CD4-positive, alpha-beta T cell treated with Interleukin-17A for 1 hour (primary cell): Measurements from ENCODE around the gene NCK2.
"Not testable (repeated sequence)": the region's sequence is repeated elsewhere in the genome, so short reads cannot be mapped to it uniquely, and the experiment has no call there.

Experiments
- DNase-seq: peaks from one replicate; pipeline ENCODE4 v3.0.0-alpha.2; 2020

Gene NCK2

DNA sequence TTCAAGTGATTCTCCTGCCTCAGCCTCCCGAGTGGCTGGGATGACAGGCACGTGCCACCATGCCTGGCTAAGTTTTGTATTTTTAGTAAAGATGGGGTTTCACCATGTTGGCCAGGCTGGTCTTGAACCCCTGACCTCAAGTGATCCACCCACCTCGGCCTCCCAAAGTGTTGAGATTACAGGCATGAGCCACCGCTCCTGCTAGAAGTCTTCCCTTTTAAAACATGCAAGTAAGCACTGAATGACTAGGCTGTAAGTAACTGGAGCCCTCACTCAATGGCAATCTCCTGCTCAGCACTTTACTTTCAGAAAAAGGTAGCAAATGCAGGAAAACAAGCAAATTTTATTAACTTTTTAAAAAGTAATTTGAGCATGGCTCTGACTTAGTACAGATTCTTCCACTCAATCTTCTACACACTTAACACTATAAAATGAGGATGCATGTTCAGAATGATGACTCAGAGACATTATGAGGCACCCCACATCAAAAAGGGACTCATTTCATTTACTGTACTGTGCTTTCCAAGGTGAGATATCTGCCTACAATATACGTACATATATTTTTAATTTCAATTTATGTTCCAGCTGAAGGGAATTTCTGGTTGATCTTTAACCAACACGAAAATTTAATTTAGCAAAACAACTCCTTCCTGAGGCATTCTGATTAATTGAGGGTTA lies 6.6 kb upstream of the NCK2 start:
- DNase-seq: peak; percentile 71

DNA sequence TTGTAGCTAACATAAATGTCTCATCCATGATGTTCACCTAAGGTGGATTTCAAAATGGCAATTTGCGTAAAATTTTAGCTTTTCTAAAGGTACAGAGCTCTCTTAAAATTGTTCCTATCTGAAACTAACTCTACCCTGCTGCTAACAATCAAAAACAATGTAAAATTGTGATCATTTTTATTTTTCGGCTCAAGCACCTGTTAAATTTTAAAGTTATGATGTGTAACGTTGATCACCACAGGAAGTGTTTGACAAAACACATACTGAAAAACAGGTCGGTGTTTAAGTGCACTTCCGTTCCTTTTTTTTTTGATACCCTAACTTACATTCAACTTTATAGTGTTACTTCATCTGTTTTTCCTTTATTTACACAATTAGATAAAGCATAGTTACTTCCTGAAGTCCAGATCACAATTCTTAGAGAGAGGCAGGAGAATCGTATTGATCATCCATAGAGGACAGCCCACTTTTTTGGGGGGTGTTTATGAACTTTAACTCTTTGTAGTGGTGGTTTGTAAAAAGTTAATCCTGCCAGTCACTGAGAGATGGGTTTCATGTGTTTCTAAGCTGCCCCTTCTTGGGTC lies 6.0 kb upstream of the NCK2 start:
- peak; percentile 62 for DNase-seq

DNA sequence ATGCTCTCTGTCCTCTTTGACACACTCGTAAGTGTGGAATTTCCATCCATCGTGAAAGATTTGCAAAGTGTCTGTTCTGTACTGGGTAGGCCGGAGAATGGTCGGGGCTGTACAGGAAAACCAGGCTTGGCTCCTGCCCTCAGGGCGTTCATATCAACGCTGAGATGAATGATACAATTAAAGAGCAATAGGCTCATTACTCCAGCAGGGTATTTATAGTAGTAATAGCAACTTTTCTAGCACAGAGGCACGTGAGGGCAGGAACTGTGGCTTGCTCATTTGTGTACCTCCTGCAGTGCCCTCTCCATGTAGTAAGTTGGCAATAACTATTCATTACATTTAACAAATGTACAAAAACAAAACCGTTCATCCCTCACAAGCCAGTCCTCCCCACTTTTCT lies 5.3 kb upstream of the NCK2 start:
- DNase-seq: peak; percentile 47

DNA sequence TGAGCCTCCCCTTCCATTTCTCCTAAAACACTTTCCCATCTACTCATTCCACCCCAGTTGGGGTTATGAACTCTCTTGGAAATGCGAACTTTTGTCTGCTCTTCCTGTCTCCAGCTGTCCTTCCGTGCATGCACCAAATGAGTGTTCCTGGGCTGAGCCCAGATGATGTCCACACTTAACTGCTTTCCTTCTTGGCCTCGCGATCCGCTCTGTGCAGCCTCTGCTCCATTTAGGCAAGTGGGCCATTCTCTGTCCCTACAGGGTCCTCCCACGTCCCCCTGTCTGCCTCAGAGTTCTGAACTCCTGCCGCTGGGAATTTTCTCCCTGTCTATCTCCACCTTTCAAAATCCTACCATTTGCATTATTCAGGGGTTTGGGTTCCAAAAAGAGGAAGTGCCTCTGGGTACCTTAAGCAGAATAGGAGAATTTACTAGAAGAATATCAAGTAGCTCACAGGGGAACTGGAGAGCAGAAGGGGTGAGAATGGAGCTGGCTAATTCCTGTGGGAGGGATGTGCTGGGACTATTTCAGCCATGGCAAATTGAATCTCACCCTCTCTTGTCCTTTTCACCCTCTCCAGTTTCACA lies 4.7 kb upstream of the NCK2 start:
- no peak for DNase-seq

DNA sequence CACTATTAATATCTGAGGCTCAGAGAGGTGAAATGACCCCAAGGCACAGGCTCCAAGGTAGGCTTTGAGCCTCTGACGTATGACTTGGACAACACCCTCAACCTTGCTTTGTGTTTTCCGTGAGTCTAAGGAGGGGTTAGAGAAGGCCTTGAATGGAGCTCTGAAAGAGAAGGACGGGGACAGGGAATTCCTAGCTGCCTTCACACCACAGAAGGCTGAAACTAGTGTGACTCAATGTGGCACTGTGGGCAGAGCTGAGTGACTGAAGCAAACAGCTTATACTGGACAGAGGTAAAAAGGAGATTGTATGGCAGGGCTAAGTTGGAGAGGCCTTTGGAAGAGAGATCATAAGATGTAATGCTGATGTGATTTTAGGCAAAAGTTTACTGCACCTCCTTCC lies 3.5 kb upstream of the NCK2 start:
- DNase-seq: no peak

DNA sequence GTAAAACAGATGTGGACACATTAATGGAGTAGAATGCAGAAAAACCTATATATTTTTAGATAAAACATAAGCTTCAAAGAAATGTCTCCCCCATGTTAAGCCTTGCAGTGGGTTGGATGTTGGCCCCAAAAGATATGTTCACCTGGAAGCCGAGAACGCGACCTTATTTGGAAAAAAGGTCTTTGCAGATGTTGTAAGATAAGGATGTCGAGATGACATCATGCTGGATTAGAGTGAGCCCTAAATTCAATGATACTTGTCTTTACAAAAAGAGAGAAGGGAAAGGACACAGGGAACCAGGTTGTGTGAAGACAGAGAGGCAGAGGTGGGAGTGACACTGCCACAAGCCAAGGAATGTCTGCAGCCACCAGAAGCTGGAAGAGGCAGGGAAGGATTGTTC lies 3.1 kb upstream of the NCK2 start:
- DNase-seq: no peak

DNA sequence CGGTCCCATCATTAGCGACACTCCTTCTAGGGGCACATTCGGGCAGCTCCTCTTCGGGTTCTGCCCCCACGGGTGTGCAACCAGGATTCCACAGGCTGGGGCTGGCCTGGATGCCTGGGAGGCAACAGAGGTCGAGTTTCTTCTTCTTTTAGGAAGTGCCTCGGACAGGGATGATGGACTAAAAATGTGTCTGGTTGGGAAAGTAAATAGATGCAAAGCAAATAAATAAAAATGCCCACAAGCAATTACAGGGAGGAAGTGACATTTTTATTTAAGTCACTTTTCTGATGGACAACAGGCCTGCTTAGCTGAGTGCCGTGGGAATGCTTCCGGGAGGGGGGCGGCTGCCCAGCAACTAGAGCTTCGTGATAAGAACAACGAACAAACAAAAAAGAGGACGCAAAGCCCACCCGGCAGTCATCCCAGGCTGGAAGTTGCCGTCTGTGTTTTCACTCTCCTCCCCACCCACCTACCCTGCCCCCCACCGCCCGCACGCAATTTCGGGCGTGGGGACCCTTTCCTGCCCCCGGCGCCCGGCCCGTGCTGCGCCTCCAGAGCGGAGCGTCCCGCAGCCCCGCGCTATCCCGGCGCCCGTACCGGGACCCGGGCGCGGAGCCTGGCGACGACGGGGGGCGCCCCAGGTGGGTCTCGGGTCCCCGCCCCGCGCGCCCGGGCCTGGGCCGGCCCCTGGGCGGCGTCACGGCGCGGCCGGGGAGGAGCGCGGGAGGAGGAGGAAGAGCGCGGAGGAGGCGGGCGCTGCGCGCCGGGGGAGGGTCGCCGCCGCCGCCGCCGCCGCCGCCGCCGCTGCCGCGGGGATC lies 412 bp upstream of the NCK2 start:
- peak; percentile 65 for DNase-seq

DNA sequence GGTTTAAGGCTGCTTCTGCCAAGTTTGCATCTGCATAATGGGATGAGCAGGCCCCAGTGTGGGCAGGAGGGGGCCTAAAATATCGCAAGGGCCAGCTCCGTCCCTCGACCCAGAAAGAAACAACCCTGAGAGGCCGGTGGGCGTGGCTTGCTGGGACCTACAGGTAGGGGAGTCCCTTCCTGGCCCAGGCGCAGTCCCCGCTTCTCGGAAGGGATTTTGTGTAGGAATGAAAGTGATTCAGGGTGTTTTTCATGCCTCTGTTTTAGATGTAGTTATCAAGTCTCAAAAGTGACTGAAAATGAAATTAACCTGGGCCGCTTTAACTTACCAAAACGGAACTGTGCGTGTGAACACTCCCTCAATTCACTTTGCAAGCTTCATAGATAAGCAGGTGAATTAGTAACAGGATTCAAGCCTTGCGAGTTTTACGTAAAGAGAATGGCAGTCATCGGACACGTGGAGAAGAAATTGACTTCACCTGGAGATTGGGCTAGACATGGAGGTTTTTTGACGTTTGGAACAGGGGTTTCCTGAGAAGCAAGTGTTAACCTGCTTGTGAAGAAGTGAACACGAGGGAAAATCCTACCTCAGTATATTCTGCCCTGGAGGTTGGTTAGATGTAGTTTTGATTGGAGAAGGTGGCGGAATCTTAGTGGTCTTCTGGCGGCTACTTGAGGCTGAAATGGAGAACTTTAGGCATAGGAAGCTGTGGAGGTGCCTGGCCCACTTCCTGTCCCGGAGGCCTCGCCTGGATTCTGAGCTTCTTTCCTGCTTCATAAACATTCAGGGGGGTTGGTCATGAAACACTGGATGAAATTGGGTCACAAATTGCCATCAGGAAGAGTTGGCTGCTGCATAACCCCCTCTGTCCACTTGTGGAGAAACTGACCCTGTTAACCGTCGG lies 1.7 kb downstream of the NCK2 start:
- DNase-seq: peak; percentile 76

DNA sequence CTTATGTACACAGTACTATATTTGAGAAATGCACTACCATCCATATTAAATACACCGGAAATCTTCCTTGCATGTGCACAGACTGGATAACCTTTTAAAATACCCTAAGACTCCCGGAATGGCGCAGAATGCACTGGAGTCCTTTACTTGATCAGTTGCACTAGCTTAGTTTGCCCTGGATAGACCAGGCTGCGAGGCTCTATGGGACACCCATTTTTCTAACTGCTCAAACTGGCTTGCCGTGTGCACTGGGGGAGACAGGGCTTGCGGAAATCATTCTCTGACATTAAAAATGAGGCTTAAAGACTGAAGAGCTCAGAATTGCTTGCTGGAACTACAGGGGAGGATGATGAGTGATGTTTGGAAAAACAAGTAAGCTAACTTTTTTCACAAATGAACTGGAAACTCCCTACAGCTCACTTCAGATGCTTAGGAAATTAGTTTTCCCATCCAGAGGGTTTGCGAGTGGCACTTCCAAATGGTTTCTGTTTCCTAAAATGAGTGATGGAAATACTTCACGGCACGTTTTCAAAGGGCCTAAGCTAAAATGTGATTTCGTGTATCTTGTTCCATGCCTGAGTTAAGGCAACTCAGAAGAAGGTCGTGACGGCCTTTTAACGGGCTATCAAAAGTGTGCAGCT lies 2.7 kb downstream of the NCK2 start:
- no peak for DNase-seq

DNA sequence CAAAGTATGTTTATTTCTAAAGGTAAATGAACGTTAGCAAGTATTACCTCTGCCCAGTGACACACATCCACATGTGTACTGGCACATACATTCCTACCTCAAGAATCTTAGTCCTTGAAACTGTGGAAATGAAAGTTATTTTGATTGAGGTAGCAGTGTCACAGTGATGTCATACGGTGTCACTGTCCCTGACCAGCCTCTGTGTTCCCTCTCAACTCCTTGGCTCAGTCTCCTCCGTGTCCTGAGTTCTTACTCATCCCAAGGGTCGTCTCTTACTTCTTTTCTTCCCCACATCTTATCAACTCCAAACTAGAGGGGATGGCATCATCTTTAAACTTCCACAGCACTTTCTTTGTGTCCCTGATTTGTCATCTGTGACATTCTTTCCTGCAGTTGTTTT lies 3.3 kb downstream of the NCK2 start:
- DNase-seq: peak; percentile 56

DNA sequence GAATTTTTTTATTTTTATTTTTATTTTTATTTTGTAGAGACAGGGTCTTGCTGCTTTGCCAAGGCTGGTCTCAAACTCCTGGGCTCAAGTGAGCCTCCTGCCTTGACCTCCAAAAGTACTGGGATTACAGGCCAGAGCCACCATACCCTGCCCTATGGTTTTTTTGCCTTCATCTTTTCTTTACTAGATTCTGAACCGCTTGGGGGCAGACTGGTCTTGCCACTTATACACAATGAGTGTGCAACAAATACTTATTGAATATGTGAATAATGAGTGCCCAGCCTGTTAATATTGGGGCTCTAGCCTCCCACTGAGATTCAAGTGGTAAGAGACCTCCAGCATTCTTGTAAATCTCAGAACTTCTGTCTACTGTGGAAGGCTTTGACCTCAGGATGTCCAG lies 3.9 kb downstream of the NCK2 start:
- peak; percentile 63 for DNase-seq

DNA sequence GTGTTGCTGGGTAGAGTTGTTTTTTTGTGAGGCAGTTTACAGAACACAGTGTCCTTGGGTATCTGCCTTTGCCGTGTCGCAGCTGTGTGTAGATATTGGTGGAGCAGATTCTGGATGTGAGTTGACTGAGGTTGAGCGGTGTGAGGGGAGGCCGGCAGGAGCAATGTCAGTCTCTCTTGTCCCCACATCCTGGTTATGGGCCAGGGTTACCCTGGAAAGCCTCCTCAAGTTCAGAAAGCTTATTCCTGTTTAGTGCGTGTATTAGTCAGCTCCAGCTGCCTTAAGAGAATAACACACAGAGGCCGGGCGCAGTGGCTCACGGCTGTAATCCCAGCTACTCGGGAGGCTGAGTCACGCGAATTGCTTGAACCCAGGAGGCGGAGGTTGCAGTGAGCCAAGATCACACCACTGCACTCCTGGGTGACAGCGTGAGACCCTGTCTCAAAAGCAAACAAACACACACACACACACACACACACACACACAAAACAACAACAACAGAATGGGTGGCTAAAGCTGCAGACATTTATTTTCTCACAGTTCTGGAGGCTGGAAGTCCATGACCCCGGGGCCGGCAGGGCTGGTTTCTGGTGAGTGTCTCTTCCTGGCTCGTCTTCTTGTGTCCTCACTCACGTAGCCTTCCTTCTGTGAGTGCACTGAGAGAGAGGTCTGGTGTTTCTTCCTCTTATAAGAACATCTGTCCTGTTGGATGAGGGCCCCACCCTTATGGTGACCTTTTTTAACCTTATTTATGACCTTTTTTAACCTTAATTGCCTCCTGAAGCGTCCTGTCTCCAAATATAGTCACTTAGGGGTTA lies 5.1 kb downstream of the NCK2 start:
- DNase-seq: peak; percentile 52

DNA sequence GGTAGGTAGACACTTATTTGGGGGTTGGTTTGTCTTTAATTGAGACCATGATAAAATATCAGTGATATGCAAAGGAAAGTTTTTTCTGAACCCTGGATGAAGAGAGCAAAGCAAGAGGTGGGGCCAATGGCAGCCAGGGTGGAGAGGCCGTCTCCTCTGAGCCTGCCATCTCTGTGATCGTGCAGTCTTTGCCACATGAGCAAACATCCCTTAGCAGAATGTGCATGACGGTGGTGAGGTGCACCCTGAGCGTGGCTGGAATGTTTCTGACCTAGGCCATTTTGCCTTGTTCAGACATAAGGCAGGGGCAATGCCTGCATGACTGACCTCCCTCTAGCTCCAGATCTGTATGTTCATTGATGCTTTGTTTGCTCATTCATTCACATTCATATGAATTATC lies 6.0 kb downstream of the NCK2 start:
- no peak for DNase-seq

DNA sequence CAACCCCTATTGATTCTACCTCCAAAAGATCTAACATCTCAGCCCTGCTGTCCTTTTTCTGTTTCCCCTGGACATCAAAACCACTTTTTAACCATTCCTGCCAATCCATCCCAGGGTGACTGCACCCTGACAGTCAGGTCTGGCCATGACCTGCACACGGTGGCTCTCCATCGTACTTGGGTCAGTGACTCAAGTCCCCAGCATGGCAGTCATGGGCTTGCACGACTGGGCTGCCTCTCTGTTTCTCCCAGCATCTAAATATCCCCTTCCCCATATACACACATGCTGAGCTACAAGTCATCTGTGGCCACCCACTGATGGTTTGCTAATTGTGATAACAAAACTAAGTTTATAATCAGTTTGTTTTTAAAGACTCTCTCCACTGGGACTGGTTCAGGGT lies 6.6 kb downstream of the NCK2 start:
- no peak for DNase-seq

DNA sequence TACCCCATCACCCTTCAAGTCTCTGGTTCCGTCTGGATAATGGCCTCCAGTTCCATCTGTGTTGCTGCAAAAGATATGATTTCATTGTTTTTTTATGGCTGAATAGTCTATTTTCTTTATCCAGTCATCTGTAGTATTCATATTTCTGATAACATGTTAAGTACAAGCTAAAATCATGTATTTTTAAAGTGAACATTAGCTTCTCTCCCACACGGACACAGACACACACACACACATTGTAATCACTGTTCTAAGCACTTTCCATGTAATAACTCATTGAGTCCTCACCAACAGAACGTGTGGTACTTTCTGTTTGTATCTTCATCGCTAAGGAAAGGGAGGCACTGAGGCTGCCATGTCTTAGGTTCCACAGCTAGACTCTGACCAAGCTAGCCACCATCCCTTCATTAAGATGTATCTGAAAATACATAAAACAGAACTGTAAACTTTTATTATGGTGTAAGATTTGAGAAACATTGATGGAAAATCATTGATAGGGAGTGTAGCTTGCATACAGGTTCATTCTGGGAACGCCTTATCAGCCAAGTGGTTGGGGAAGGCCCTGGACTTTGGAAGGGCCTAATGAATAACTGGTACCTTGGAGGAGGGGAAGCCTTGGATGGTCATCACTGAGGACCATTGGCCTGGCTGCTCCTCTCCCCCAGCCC lies 8.1 kb downstream of the NCK2 start:
- no peak for DNase-seq

DNA sequence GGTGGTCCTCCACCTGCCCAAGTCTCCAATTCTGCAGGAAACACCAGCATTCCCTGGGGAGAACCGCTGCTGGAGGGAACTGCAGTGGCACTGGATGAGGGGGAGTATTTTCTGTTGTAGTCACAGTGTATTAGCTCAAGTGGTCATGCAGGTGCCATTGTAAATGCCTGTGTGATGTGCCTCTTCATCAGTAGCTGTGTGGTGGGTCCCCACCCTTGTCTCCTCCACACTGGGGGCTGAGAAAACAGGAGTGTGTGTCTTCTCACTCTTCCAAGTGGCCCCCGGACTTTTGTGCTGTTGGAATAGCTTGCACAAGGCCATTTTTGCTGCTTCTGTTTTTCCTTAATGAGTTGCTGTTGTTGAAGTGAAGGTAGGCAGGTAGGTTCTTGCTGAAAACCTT lies 8.7 kb downstream of the NCK2 start:
- no peak for DNase-seq

DNA sequence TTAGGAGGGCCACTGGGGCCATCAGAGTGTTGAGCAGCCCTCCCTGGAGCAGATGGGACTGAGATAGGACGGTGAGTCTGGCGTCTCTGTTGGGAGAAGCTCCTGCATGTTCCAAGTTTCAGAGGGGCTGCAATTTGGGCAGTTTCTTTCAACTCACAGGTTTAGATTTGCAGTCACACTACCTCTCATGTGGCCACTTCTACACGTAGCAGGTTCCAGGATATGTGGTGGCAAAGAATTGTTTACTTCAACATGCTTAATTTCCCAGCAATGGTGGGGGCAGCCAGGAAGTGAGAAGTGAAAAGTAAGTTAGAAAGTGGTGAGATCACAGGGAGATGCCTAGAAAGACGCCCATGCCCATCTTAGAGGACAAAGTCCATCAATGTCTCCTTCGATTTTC lies 9.3 kb downstream of the NCK2 start:
- peak; percentile 78 for DNase-seq

DNA sequence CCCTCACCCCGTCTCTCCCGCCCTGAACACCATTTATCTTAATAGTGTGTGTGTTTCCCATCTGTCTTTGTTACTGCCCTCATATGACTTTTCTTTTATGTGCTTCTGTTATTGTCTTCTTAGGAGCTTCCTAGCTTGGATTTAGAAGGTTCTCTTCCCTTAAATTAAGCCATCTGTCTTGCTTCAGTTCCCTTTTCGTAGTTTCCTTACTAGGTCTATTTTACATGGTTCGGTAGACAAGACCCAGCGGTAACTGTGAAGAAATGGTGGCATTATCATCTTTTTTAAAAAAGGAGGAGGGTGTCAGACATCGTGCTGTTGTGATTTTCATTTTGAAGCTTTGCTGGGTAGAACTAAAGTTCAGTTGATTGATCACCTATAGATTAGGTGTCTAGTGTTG lies 10.3 kb downstream of the NCK2 start:
- DNase-seq: no peak

DNA sequence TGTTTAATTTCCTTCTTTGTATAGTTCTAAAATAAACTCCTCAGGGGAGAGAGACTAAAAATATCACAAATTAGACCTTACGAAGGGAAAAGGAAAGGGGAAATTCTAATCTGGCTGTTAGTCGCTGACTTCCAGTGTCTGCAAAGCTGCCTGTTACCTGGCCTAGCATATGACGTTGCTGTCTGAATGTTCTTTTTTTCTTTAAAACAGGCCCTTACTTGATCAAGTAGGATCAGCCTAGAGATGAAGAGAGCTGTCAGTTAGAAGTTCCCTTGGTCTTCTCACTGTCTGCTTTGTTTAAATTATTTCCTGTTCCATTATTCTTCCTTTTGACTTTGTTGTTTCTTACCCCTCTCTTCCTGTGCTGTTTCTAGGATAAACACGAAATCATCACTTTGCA lies 11.2 kb downstream of the NCK2 start:
- DNase-seq: peak; percentile 74

DNA sequence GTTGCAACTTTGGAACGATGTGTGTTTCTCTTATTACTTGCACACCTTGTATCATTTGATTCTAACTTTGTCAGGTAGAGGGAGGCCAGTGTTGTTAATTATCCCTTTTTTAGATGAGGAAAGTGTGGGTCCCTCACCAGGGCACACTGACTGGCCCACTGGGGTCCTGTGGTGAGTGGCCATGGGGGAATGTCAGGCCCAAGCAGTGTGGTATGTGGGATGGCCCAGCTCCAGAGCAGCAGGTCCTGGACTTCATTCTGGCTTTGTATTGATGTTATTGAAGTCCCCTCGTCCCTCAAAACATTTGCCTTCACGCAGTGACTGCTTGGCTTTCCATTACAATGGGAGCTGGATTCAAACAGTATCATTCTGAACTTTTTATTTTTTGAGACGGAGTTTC lies 11.7 kb downstream of the NCK2 start:
- no peak for DNase-seq

DNA sequence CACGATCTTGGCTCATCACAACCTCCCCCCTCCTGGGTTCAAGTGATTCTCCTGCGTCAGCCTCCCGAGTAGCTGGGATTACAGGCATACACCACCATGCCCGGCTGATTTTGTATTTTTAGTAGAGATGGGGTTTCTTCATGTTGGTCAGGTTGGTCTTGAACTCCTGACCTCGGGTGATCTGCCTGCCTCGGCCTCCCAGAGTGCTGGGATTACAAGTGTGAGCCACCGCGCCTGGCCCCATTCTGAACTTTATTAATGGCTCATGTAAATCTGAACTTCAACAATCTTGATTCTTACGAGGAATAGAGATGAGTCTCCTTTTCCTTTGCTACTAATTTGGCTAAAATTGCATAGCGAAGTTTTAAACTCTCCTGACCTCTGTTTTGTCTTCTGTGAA lies 12.2 kb downstream of the NCK2 start:
- DNase-seq: not testable (repeated sequence)
